HG03025 (cell line): Measurements from ENCODE around the gene CPLX1.
"Not testable (repeated sequence)": the region's sequence is repeated elsewhere in the genome, so short reads cannot be mapped to it uniquely, and the experiment has no call there.

ENCODE experiments used
- ATAC-seq: cut with Tn5 transposase; IDR thresholded peaks from one replicate; pipeline ENCODE4 v1.9.1; 2021; ENCODE audit warnings: mild to moderate bottlenecking, moderate library complexity; ENCODE audit not compliant: unreplicated experiment, low FRiP score

The CPLX1 gene

DNA sequence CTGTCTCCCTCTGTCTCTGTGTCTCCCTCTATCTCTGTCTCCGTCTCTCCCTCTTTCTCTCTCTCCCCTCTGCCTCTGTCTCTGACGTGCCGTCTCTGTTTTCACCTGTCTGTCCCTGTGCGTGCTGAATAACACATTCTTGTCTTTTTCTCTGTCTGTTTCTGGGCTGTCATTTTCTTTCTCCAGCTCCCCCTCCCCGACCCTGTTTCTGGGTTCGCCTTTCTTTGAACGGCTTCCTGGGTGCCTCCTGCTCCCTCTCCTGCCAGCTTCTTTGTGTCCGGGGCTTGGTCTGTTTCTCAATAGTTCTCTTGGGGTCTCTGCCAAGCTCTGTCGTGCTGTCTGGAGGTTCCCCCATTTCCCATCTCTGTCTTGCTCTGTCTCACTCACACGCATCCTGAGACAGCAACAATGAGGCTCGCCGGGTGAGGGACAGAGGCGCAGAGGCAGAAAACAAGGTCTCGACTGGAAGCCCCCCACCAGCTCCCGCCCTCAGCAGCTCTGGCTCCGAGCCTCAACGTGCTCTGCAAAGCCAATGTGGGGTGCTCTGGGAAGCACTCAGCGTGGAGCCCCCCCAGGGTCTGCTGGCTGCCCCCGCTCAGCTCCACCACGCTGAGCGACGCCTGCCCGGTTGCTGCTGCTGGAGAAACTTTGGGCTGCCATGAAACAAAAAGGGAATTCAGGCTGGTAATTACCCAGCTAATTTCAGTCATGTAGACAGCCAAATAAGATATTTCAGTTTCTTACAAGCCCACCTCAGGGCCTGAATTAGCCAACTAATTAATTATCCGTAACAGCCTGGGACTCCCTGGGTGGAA, 3.4 kb downstream of the CPLX1 start:
- ATAC-seq = no peak

DNA sequence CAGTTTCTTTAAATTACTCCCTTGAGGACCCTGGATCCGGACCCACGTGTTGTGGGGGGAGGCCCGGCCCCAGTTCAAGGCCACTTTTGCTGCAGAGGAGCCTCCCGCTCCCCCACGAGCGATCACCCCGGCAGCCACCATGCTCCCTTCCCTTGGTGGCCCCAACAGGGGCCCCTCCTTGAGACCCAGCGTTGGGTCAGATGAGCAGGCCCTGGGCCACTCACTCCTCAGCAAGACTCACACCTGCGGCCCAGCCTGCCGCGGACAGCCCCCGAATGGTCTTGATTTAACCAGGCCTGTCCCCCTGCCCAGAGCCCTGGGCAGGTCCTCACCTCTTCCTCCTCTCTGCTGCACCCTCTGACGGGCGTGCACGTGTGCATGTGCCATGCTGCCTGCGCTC, 4.3 kb downstream of the CPLX1 start:
- ATAC-seq = no peak

DNA sequence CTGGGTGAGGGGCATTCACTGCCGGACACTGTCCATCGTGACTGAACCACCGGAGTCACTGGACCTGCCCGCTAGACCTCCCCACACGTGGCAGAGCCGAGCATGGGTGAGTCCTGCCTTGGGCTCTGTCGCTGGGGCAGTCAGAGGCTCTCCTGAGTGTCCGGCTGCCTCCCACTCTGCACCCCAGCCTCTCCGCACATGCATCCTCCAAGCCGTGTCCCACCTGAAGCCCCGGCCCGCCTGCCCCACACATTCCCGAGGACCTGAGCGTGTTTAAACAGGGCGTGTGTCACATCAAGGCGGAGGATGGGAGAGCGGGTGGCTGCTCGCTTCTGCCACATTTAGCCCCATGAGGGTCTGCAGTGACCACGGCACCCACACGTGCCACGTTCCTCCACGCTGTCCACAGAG, 4.7 kb downstream of the CPLX1 start:
- ATAC-seq = no peak

DNA sequence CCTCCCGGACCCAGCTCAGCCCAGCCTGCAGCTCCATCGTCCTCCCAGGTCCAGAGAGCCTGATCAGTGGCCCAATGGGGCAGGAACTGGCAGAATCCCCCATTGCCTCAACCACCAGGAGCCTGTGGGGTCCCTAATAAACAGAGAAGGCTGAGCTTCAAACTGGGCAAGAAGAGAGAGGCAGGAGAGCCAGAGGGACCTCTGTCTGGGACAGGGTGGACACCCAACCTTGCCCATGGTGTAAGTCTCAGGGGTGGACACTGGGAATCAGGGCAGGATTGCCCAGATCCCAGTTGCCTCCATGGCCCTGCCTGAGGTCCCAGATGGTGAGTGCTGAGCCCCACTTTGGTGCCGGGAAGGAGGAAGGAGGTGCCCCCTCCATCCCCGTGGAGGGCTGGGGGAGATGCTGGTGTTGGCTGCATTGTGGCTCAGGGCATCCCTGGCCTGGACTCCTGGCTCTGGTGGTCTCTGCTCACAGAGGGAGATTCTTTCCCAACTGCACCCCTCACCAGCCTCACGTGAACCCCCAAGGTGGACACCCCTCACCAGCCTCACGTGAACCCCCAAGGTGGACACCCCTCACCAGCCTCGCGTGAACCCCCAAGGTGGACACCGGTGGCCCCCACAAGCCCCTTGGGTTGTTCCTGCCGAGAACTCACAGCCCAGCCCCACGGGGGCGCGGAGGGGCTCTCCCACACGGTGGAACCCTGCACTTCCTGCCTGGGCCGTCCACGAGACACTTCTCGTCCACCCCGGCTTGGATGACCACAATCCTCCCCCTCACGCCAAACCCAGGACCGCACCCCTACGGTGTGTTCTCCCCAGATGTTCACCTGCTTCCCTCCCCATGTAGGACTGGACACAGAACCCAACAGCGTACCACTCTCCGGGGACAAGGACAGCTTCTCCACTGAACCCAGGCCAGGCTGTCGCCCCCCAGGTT, 5.4 kb downstream of the CPLX1 start:
- ATAC-seq = no peak

DNA sequence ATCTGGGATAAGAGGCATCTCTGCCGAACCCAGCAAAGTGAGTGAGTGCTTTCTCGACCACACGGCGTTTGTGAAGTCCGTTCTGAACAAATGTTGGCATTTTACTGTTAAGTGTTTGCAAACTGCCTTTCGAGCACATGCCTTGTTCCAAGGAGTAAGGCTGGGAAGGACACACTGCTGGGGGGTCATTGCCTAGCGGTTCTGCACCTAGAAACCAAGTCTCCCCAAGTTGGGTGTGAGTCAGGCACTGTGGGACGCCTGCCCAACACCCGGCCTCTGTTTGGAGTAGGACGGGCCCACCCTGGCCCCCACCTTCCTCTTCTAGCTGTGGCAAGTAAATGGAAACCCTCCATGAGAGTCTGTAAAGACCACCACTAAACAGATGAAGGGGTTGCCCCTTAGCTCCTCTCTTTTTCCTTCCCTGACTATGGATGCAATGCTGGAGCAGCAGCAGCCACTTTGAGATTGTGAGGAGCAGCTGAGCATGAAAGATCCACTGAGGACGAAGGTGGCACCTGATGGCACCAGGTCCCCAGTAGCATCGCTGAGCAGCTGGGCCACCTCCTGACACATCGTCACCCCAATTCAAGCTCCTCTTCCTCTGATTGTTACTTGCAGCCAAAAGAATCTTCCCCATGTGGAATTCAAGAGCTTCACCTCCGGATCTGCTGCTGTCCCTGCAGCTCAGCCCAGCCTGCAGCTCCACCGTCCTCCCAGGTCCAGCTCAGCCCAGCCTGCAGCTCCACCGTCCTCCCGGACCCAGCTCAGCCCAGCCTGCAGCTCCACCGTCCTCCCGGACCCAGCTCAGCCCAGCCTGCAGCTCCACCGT, 6.3 kb downstream of the CPLX1 start:
- no peak for ATAC-seq

DNA sequence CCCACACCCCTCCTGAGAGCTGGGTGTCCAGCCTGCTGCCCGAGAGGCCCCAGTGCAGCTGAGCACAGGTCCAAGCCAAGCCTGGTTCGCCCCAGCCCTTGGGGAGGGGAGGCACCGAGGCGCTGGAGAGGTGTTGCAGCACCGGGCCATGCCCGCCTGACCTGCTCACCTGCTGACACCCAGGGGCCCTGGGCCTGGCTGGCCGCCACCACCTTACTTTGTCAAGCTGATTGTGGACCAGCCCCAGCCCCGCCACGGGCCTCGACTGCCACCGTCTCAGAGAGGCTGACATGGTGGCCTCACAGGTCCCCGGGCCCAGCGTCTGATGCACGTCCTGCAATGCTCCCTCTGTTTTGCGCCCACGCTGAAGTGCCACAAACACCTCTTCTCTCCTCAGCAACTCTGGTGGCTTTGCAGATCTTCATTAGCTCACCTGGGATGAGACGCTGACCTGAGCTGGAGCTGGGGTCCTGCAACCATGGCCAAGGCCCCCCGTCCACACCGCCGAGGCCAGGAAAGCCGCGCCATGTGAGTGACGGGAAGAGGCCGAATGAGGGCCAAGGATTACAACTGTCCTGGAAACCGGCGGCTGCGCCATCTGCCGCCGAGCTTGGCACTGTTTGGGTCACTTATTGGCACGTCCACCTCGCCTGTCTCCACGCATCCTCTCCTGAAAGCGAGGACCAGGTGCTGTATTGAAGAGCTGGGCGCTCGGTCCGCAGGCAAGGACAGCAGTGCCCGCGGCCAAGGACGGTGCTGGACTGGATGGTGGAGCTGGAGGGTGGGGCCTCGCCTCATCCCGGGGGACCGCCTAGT, 7.6 kb downstream of the CPLX1 start:
- ATAC-seq = no peak

DNA sequence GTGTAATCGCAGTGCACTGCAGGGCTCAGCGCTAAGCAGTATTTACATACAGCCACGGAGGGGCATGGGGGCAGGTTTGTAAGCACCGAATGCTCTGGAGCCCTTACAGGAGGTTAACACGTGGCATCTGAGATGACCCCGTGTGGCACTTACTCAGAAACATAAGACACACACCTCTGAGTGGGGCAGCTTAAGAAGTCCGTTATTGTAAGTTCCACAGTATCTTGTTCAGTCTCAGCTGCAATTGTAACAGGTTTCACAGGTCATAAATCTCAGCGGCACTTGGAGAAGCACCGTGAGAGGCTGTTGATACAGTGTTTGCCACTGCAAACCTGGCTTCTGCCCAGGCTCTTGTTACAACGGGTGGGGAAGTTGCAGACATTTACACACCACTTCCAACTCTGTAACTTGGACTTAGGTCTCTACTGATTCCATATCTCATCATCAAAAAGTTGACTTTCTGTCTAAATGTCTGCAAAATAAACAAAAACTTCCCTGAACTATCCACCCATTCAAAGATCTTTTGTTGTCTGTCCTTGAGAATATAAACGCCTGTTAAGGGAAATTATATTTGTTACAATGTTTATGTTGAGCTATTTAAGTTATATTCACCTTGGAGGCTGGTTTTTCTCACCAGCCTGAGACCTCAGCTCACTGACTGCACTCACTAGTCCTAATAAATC, 10.3 kb downstream of the CPLX1 start:
- no peak for ATAC-seq

DNA sequence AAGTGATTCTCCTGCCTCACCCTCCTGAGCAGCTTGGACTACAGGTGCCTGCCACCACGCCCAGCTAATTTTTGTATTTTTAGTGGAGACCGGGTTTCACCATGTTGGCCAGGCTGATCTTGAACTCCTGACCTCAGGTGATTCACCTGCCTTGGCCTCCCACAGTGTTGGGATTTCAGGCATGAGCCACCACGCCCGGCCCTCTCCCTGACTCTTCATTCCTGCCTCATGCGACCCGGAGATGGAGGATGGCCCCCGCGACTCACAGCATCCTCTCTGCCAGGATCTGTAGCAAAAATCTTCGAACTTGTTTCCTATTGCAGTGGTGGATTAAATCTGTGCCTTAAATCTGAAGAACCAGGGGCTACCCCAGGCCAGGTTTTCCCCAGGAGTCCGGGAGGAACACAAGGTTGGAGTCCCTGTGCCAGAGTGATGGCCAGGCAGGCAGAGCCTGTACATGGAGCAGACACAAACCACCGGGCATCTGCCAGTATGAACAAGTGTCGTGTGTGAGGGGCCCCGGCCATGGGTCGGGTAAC, 11.5 kb downstream of the CPLX1 start:
- no peak for ATAC-seq

DNA sequence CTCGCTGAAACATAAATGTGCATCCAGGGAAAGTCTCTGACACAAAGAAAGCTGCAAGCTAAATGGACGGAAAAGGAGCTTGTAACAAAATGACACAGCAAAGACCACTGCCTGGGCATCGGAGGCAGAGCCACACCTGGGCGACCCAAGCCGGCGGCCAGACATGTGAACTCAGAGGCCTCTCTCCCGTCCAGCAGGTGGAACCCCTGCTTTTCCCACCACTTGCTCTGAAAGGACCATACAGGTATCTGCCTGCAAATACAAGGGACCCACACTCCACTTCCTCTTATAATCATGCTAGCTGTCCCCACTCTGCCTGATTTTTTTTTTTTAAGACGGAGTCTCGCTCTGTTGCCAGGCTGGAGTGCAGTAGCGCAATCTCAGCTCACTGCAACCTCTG, 12.0 kb downstream of the CPLX1 start:
- ATAC-seq = no peak

DNA sequence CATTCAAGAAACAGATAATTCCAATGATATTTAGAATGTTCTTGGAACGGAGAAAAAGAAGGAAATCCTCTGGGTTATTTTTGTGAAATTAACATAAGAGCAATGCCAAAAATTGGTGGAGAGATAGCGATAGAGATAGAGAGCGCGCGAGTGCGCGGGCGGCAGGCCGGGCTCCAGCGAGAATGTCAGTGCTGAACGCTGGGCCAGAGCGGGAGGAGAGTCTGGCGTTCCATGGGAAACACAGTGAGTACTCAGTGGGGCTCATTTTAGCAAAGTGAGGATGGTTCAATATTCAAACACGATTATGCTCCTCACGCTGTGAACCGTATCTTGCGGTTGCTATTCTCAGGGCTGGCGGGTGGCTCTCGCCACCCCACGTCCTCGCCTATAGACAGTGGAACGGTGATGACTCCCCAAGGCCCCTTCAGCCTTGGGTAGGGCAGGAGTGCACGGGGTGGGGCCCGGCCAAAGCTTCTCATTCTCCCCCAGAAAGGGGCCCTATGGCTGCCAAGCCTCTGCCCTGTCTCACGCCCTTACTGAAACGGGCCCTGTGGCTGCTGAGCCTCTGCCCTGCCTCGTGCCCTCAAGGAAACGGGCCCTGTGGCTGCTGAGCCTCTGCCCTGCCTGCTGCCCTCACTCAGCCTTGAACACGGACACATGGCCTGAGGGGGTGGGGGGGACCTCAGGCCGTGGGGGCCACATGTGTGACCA, 16.9 kb downstream of the CPLX1 start:
- ATAC-seq = no peak

DNA sequence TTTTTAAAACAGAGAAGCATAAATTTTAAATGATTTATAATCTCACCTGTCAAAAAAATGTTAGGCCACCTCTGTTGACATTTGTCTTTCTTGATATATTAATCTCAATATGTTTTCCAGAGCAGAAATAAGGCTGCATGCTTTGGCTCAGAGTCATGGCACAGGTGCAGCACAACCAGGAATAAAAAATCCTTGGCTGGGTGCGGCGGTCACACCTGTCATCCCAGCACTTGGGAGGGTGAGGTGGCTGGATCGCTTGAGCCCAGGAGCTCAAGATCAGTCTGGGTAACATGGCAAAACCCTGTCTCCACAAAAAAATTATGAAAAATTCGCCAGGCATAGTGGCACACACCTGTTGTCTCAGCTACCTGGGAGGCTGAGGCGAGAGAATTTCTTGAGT, 18.1 kb downstream of the CPLX1 start:
- no peak for ATAC-seq

DNA sequence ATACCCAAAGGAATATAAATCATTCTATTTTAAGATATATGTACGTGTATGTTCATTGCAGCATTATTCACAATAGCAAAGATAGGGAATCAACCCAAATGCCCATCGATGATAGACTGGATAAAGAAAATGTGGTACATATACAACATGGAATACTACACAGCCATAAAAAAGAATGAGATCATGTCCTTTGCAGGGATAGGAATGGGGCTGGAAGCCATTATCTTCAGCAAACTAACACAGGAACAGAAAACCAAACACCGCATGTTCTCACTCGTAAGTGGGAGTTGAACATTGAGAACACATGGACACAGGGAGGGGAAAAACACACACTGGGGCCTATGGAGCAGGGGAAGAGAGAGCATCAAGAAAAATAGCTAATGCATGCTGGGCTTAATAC, 18.9 kb downstream of the CPLX1 start:
- not testable (repeated sequence) for ATAC-seq

DNA sequence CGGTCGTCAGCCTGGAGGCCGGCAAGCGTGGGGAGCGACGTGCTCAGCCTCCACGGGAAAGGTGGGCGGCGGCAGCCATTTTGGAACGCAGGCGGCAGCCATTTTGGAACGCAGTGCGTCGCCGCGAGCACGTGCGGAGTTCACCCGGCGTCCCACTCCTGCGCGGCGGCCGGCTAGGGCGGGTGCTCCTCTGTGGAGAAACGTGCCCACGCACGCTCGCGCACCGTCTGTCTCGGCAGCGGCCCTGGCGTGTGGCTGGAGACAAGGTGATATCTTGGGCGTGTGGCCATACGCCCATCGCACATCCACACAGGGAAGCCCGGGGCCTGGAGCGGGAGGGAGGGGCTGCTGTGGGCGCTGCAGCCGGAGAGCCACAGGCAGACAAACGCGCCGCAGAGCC, 21.1 kb downstream of the CPLX1 start:
- ATAC-seq = no peak

DNA sequence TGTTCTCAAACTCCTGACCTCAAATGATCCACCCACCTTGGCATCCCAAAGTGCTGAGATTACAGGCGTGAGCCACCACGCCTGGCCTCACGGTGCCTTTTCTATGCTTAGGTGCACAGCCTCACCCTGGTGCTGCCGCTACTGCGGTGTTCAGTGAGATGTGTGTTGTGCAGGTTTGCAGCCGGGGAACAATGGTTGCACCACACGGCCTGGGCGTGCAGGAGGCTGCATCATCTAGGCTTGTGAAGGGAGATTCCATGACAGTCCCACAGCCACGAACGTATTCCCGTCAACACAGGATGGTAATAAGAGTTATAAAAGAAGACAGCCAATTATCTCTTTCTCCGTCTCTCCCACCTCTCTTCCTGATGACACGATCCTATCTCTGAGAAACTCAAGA, 22.0 kb downstream of the CPLX1 start:
- no peak for ATAC-seq

DNA sequence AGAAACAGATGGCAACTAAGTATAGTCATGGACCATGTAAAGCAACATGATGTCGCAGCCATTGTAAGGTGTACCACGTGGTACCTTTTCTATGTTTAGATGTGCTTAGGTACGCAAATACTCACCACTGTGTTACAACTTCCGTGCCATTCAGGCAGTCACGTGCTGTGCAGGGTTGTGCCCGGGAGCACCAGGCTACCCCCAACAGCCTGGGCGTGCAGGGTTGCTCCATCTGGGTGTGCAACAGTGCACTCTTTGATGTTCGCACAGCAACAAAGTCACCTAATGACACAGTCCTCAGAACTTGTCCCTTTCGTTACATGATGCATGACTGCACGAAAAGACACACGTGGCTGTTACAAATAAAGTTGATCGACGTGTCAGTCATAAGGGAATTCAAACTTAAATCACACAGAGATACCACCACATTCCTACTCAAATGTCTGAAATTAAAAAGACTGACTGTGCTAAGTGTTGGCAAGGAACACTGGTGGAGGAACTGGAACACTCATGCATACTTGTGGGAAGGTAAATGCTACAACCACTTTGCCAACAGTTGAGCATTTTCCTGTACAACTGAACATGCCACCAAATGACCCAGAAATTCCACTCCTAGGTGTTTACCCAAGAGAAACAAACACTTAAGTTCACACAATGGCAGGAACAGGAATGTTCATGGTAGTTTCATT, 24.3 kb downstream of the CPLX1 start:
- ATAC-seq = no peak

DNA sequence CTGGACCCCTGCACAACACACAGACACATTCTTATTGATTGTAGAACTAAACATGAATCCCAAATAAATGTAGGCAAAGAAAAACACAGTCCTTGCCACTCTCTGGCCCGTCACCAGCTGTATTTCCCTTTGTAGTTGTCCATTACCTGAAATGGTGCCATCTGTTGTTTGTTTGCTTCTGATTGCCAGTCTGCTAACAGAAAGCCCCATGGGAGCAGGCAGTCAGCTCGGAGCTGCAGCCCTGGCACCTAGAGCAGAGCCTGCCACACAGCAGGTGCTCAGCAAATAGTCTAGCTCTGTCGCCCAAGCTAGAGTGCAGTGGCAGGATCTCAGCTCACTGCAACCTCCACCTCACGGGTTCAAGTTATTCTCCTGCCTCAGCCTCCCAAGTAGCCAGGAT, 28.9 kb downstream of the CPLX1 start:
- ATAC-seq = no peak

DNA sequence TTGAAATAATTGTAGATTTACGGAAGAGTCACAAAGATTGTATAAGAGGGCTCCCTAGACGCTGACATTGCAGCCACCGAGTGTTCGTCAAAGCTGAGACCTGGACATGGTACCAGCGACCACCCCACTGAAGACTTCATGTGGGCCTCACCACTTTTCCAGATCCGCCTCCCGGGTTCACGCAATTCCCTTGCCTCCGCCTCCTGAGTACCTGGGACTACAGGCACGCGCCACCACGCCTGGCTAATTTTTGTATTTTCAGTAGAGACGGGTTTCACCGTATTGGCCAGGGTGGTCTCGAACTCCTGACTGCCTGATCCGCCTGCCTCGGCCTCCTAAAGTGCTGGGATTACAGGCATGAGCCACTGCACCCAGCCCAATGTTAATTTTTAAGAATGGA, 29.7 kb downstream of the CPLX1 start:
- ATAC-seq = no peak

DNA sequence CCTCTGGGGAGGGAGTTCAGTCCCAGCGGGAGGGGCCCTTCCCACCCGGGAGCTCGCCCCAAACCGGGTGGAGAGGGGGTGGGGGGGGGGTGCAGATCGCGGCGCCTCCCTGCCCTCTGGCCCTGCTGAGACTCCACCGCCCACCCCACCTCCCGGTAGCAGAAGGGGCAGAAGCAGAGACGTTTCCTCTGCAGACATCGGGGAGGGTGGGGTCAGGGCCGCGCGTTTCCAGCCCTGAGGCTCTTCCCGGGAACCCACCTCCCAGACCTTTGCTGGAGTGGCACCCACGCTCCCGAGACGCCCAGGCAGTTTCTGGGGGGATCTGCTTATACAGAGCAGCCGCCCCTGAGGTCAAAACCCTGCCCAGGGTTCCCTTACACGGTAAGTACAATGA, 30.2 kb downstream of the CPLX1 start:
- ATAC-seq = no peak
